NT2/D1 (cell line): Measurements from ENCODE around the gene RAP1GAP2.
"Not testable (repeated sequence)": the region's sequence is repeated elsewhere in the genome, so short reads cannot be mapped to it uniquely, and the experiment has no call there.

Experiments used
- DNase-seq: peaks from one replicate; pipeline ENCODE4 v3.0.0-alpha.2; 2011; ENCODE audit warnings: low read depth, low spot score
- H3K27me3 ChIP-seq: 2 replicates; pipeline ENCODE4 v1.6.0; 2011; ENCODE audit warnings: mild to moderate bottlenecking; ENCODE audit not compliant: insufficient read length, insufficient read depth
- H3K36me3 ChIP-seq: 2 replicates; pipeline ENCODE4 v1.6.1; 2011; ENCODE audit warnings: mild to moderate bottlenecking, low read length, mixed read lengths; ENCODE audit not compliant: insufficient read depth, insufficient read length
- H3K4me1 ChIP-seq: 2 replicates; pipeline ENCODE4 v1.5.1; 2011; ENCODE audit not compliant: insufficient read depth, insufficient read length
- H3K4me3 ChIP-seq: 2 replicates; pipeline ENCODE4 v1.5.1; 2011; ENCODE audit warnings: low read depth; ENCODE audit not compliant: insufficient read length
- H3K9ac ChIP-seq: 2 replicates; pipeline ENCODE4 v1.6.0; 2011; ENCODE audit warnings: low read depth; ENCODE audit not compliant: insufficient read length
- H3K9me3 ChIP-seq: 2 replicates; pipeline ENCODE4 v1.5.1; 2011; ENCODE audit warnings: mild to moderate bottlenecking, low read length; ENCODE audit not compliant: insufficient read depth
- SUZ12 ChIP-seq: IDR thresholded peaks from 2 replicates; pipeline ENCODE4 v1.6.1; 2011; ENCODE audit not compliant: insufficient read length, insufficient read depth; ENCODE audit errors: extremely low read depth
- YY1 ChIP-seq: IDR thresholded peaks from 2 replicates; pipeline ENCODE4 v1.6.1; 2011; ENCODE audit not compliant: insufficient read length, insufficient read depth
- ZNF274 ChIP-seq: IDR thresholded peaks from 2 replicates; pipeline ENCODE4 v1.6.1; 2011; ENCODE audit warnings: mild to moderate bottlenecking, low read depth, low read length

RAP1GAP2 gene

DNA sequence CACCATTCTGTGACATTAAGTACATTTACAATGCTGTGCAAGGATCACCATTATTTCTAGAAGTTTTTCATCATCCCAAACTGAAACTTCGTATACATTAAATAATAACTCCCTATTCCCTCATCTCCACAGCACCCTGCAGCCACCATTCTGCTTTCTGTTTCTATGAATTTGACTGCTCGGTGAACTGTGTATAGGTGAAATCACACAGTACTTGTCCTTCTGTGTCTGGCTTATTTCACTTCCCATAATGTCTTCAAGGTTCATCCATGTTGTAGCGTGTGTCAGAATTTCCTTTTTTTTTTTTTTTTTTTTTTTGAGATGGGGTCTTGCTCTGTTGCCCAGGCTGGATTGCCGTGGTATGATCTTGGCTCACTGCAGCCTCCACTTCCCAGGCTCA lies 20.4 kb downstream of the RAP1GAP2 start:
- Histone ChIP-seq H3K9ac (no peak overlapping the region), H3K4me3 (no peak overlapping the region), H3K27me3 (no peaks in the 10 kb centered on the region), H3K9me3 (no peaks in the 10 kb centered on the region), H3K4me1 (peaks cover 14% of the 10 kb centered on the region), H3K36me3 (no peaks in the 10 kb centered on the region)
- no peak for DNase-seq
- TF ChIP-seq ZNF274 (no peak), SUZ12 (no peak), YY1 (no peak)

DNA sequence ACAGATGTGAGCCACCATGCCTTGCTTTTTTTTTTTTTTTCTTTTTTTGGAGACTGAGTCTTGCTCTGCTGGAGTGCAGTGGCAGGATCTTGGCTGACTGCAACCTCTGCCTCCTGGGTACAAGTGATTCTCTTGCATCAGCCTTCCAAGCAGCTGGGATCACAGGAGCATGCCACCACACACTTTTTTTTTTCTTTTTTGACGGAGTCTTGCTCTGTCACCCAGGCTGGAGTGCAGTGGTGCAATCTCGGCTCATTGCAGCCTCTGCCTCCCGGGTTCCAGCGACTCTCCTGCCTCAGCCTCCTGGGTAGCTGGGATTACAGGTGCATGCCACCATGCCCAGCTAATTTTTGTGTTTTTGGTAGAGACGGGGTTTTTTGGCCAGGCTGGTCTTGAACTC lies 23.1 kb downstream of the RAP1GAP2 start:
- H3K36me3 ChIP-seq, H3K4me3 ChIP-seq, H3K27me3 ChIP-seq, DNase-seq, H3K9ac ChIP-seq, H3K9me3 ChIP-seq: not testable (repeated sequence)
- H3K4me1 ChIP-seq: peaks cover 11% of the 10 kb centered on the region

DNA sequence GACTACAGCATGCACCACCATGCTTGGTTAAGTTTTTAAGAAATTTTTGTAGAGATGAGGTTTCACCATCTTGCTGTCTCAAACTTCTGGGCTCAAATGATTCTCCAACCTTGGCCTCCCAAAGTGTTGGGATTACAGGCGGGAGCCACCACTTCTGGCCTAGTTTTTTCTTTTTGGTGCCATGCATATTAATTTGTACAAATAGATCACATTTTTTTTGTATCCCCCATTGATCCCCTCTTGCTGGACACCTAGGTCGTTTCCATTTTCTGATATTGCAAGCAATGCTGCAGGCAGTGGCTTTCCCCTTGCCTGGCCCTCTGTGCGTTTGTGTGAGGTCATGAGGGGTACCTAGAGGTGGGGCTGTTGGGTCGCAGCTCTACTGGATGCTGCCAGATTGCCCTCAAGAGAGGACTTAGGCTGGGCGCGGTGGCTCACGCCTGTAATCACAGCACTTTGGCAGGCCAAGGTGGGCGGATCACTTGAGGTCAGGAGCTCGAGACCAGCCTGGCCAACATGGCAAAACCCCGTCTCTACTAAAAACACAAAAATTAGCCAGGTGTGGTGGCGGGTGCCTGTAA lies 23.8 kb downstream of the RAP1GAP2 start:
- H3K27me3 ChIP-seq: no peaks in the 10 kb centered on the region
- no peaks in the 10 kb centered on the region for H3K36me3 ChIP-seq
- H3K4me3 ChIP-seq: no peak overlapping the region
- no peak overlapping the region for H3K9ac ChIP-seq
- TF ChIP-seq SUZ12 (no peak), YY1 (no peak), ZNF274 (no peak)
- no peaks in the 10 kb centered on the region for H3K9me3 ChIP-seq
- H3K4me1 ChIP-seq: peaks cover 8% of the 10 kb centered on the region
- DNase-seq: no peak

DNA sequence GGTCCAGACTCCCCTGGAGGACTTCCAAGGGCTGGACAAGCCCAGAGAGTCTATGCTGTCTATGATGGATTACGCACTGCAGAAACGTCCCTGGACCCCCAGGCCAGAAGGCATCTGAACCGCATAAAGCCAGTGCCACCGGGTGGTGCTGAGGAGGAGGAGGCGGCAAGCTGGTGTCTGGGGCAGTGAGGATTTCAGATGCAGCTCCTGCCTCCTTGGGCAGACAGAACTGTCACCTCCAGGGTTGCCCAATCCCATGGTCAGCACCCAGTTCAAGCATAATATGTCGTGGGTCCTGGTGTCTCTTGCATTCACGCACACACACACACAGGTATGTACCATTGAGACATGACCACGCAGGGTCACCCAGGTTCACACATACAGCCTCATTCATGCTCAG lies 25.6 kb downstream of the RAP1GAP2 start:
- Histone ChIP-seq H3K4me1 (peaks cover 2% of the 10 kb centered on the region), H3K9ac (no peak overlapping the region), H3K4me3 (no peak overlapping the region), H3K36me3 (no peaks in the 10 kb centered on the region), H3K9me3 (no peaks in the 10 kb centered on the region), H3K27me3 (no peaks in the 10 kb centered on the region)
- no peak for DNase-seq
- TF ChIP-seq SUZ12 (no peak), ZNF274 (no peak), YY1 (no peak)

DNA sequence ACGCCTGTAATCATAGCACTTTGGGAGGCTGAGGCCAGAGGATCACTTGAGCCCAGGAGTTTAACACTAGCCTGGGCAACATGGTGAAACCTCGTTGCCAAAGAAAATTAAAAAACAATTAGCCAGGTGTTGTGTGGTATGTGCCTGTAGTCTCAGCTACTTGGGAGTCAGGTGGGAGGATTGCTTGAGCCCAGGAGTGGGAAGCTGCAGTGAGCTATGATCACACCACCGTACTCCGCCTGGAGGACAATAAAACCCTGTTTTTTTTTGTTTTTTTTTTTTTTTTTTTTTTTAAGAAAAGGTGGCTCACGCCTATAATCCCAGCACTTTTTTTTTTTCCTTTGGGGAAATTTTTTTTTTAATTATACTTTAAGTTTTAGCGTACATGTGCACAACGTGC lies 26.1 kb downstream of the RAP1GAP2 start:
- H3K27me3 ChIP-seq: no peaks in the 10 kb centered on the region
- no peaks in the 10 kb centered on the region for H3K36me3 ChIP-seq
- no peak for DNase-seq

DNA sequence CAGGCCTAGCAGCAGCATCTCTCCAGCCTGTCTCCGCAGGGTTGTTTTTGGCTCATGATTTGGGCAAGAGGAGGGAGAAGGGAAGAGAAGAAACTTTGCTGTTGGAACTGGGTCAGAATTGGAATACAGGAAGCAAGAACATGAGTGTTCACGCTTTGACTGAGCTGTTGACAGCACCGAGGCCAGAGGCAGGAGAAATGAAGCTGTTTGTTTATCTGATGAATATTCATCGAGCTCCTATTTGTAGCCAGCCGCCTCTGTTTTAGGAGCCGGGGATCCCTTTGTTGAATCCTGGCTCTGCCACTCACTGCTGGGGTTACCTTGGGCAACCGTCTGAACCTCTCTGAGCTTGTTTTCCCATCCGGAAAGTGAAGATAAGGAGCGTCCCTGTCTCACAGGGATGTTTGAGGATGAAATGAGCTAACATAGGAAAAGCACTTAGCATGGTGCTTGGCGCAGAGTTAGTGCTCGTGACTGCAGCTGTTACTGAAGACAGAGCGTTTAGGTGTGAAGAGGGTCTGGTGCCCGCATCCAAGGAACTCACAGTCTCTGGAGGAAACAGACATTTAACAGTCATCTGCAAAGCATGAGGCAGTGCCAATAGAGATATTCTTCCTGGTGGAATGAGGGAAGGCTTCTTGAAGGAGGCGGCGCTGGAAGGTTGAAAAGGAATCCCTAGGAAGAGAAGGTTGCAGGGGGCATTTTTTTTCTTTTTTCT lies 29.2 kb downstream of the RAP1GAP2 start:
- H3K9ac ChIP-seq: no peak overlapping the region
- DNase-seq: no peak
- H3K4me1 ChIP-seq: peaks cover 4% of the 10 kb centered on the region
- no peaks in the 10 kb centered on the region for H3K36me3 ChIP-seq
- no peaks in the 10 kb centered on the region for H3K27me3 ChIP-seq
- no peak overlapping the region for H3K4me3 ChIP-seq
- TF ChIP-seq YY1 (no peak), SUZ12 (no peak), ZNF274 (no peak)
- H3K9me3 ChIP-seq: no peaks in the 10 kb centered on the region

More for the DNA sequence above, 26.1 kb downstream of the RAP1GAP2 start:
- no peak for TF ChIP-seq YY1
- no peak for TF ChIP-seq SUZ12
- Histone ChIP-seq H3K9ac (no peak overlapping the region), H3K9me3 (no peaks in the 10 kb centered on the region), H3K4me3 (no peak overlapping the region), H3K4me1 (peaks cover 2% of the 10 kb centered on the region)

DNA sequence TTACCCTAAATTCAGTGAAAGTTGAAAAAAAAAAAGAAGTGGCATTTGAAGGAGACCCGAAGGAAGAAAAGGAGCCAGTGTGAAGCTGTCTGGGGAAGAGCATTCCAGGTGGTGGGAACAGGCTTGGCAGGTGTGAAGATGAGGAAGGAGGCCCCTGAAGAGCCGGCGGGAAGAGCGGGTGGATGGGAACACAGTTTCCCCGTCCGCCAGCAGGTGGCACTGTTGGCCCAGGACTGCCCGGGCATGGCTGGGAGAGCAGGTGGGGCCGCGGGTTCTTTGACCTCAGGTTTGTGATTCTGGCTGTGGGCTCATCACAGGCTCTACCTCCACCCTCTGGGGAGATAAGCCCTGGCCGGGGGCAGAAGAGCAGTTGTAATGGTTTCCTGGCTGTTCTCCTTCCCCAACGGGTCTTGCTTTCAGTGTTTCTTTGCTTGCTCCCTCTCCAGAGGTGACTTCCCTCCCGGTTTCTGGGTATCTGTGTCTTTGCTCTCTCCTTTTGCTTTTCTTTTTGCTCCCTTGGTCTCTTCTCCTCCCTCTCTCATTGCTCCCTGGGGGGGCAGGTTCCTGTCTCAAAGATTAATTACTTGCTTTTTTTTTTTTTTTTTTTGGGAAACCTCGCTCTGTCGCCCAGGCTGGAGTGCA lies 32.3 kb downstream of the RAP1GAP2 start:
- peak; percentile 54 for DNase-seq
- Histone ChIP-seq H3K4me3 (no peak overlapping the region), H3K36me3 (no peaks in the 10 kb centered on the region), H3K9ac (no peak overlapping the region), H3K27me3 (no peaks in the 10 kb centered on the region), H3K4me1 (peaks cover 2% of the 10 kb centered on the region), H3K9me3 (no peaks in the 10 kb centered on the region)
- TF ChIP-seq YY1: no peak
- no peak for TF ChIP-seq ZNF274
- TF ChIP-seq SUZ12: no peak

DNA sequence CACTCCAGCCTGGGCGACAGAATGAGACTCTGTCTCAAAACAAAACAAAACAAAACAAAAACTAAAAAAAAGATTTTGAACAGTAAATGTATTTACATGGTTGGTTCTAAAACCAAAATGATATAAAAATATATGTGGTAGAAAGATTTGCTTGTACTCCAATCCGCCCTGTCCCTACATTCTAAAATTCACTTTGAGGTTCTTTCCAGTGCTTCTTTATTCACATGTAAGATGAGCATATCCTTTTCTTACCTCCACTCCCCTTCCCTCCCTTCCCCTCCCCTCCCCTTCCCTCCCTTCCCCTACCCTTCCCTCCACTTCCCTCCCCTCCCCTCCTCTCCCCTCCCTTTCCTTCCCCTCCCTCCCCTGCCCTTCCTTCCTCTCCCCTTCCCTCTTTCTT lies 34.4 kb downstream of the RAP1GAP2 start:
- no peaks in the 10 kb centered on the region for H3K36me3 ChIP-seq
- TF ChIP-seq ZNF274: no peak
- H3K4me3 ChIP-seq: no peak overlapping the region

More for the DNA sequence above, 34.4 kb downstream of the RAP1GAP2 start:
- H3K4me1 ChIP-seq: peaks cover 10% of the 10 kb centered on the region
- no peaks in the 10 kb centered on the region for H3K9me3 ChIP-seq
- no peaks in the 10 kb centered on the region for H3K27me3 ChIP-seq
- no peak overlapping the region for H3K9ac ChIP-seq
- DNase-seq: no peak
